HG03139 (cell line): ENCODE results near the gene HSP90AB1.

Source experiments
- ATAC-seq: cut with Tn5 transposase; IDR thresholded peaks from one replicate; pipeline ENCODE4 v1.9.1; 2021; ENCODE audit not compliant: unreplicated experiment

Gene HSP90AB1

GRCh38 chr6:44285552-44286284, 38.8 kb downstream of the HSP90AB1 start:
- no peak for ATAC-seq

GRCh38 chr6:44286285-44286565, 39.3 kb downstream of the HSP90AB1 start:
- no peak for ATAC-seq

GRCh38 chr6:44286747-44287146, 39.8 kb downstream of the HSP90AB1 start:
- ATAC-seq = no peak

GRCh38 chr6:44289726-44290260, 42.9 kb downstream of the HSP90AB1 start:
- no peak for ATAC-seq

GRCh38 chr6:44291841-44292240, 44.9 kb downstream of the HSP90AB1 start:
- ATAC-seq = no peak

- no peak for ATAC-seq
Measured at GRCh38 chr6:44292661-44293365, 45.9 kb downstream of the HSP90AB1 start.

- no peak for ATAC-seq
Measured at GRCh38 chr6:44294832-44295791, 48.2 kb downstream of the HSP90AB1 start.

GRCh38 chr6:44297063-44298038, 50.5 kb downstream of the HSP90AB1 start:
- ATAC-seq = no peak

- ATAC-seq = no peak
Measured at GRCh38 chr6:44298055-44298803, 51.3 kb downstream of the HSP90AB1 start.

GRCh38 chr6:44298864-44299263, 52.0 kb downstream of the HSP90AB1 start:
- ATAC-seq = no peak

GRCh38 chr6:44300292-44300823, 53.5 kb downstream of the HSP90AB1 start:
- ATAC-seq = no peak

- no peak for ATAC-seq
Measured at GRCh38 chr6:44301106-44301505, 54.2 kb downstream of the HSP90AB1 start.

GRCh38 chr6:44301782-44302564, 55.1 kb downstream of the HSP90AB1 start:
- no peak for ATAC-seq

- ATAC-seq = no peak
Measured at GRCh38 chr6:44302856-44303255, 56.0 kb downstream of the HSP90AB1 start.
